ENCODE results near the gene RPL31. TPM values are rescaled to one million over a fixed set of nuclear protein-coding genes. Genes with fewer than 3 reads are reported as not detected.

RPL31 gene
- total and polyA plus RNA-seq, 9 of the 15 experiments (the other 6 are each of a cell fraction or from before 2014, with no cell fraction given), result 1,176 to 6,037 (median 2,997) TPM

DNA sequence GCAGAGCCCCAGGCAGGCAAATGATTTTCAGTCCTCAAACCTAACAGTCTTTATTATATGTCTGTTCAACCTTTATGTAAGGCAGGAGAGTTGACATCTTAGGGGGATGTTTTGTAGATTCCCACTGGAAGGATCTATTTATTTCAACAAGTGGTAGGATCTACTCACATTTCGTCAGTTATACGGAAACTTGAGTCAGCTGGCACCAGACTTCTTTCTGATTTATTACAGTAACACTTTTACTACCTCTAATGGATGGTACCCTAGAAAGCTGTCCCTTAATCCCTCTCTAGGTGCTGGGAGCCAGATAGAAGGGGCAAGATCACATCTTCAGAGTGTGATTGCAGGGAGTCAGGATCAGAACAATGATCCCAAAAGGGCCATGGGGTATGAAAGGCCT is 2.1 kb upstream of the RPL31 start:
- H3K36me3 ChIP-seq (ENCODE audit: control insufficient read depth, insufficient read depth, low read length), result peaks cover 26% of the 10 kb centered on the region
- H3K27me3 ChIP-seq (ENCODE audit: control insufficient read depth in 2 of 2, insufficient read depth in 2 of 2, low read length in 2 of 2), result peaks cover 3 to 14% of the 10 kb centered on the region in 2 experiments; a peak in 2 of 5 replicates
- no peaks in the 10 kb centered on the region for H3K9me1 ChIP-seq (ENCODE audit: control insufficient read depth, insufficient read depth, low read length)
- peaks cover 14 to 18% of the 10 kb centered on the region in 2 experiments; a peak in 4 of 5 replicates for H3K4me1 ChIP-seq (replicated peaks in 1 of 2; ENCODE audit: control insufficient read depth in 2 of 2, insufficient read depth in 2 of 2, low read length in 2 of 2)
- CTCF ChIA-PET (ENCODE audit: low intra/inter-chr PET ratio), result no interaction called here
- no peak overlapping the region for H3K9ac ChIP-seq (ENCODE audit: insufficient read depth in 1 of 2, low read depth in 2 of 2, low read length in 2 of 2)
- intact Hi-C loops (cut with micrococcal nuclease), result no loop called here
- no peak for ATAC-seq
- no TSS peak for BruUV-seq (replicated peaks)
- no peak for TF ChIP-seq RBM25 (IDR thresholded peaks at IDR 0.05; ENCODE audit: low read depth, low read length, severe bottlenecking)
- TF ChIP-seq HNRNPUL1 (IDR thresholded peaks at IDR 0.05; ENCODE audit: low read length), result no peak
- no peak for TF ChIP-seq POLR2B (IDR thresholded peaks at IDR 0.05; ENCODE audit: low read depth, partially characterized antibody)
- TF ChIP-seq, protein P1, sequence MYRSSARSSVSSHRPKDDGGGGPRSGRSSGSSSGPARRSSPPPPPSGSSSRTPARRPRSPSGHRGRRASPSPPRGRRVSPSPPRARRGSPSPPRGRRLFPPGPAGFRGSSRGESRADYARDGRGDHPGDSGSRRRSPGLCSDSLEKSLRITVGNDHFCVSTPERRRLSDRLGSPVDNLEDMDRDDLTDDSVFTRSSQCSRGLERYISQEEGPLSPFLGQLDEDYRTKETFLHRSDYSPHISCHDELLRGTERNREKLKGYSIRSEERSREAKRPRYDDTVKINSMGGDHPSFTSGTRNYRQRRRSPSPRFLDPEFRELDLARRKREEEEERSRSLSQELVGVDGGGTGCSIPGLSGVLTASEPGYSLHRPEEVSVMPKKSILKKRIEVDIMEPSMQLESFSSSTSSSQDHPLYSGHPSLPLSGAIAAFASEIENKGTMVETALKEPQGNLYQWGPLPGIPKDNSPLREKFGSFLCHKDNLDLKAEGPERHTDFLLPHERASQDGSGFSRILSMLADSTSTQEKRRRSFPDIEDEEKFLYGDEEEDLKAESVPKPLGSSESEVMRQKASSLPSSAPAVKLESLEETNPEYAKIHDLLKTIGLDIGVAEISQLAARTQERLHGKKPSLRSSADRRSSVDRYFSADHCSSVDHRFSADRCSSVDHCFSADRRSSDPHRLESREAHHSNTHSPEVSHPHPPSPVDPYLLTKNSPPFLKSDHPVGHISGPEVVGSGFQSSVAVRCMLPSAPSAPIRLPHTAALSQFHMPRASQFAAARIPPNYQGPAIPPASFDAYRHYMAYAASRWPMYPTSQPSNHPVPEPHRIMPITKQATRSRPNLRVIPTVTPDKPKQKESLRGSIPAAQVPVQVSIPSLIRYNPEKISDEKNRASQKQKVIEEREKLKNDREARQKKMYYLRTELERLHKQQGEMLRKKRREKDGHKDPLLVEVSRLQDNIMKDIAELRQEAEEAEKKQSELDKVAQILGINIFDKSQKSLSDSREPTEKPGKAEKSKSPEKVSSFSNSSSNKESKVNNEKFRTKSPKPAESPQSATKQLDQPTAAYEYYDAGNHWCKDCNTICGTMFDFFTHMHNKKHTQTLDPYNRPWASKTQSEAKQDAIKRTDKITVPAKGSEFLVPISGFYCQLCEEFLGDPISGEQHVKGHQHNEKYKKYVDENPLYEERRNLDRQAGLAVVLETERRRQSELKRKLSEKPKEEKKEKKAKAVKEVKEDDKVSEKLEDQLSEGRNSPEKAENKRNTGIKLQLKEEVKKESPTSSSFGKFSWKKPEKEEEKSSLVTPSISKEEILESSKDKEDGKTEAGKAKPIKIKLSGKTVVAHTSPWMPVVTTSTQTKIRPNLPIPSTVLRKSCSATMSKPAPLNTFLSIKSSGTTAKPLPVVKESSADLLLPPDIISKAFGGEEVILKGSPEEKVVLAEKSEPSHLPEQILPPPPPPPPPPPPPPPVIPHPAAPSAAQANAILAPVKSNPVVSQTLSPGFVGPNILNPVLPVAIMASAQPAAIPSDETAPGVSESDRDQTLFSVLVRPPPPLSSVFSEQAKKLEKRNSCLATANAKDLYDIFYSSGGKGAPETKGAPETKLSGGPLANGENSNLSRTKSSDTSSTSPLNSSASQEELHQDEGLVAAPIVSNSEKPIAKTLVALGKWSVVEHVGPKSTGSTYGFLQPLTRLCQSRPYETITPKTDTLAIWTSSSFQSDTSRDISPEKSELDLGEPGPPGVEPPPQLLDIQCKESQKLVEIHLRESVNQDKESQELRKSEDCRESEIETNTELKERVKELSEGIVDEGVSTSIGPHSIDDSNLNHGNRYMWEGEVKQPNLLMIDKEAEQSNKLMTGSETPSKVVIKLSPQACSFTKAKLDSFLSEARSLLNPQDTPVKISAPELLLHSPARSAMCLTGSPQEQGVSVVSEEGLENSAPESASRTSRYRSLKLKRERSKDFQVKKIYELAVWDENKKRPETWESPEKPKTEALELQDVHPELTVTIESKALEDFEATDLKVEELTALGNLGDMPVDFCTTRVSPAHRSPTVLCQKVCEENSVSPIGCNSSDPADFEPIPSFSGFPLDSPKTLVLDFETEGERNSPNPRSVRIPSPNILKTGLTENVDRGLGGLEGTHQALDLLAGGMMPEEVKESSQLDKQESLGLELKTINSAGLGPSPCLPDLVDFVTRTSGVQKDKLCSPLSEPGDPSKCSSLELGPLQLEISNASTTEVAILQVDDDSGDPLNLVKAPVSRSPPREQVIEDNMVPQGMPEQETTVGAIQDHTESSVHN (IDR thresholded peaks at IDR 0.05; ENCODE audit: borderline replicate concordance in 1 of 2, low read depth in 1 of 2), result no peak
- no peak for TF ChIP-seq GTF2F1 (IDR thresholded peaks at IDR 0.05; ENCODE audit: low read depth, low read length)
- TF ChIP-seq POLR3G (IDR thresholded peaks at IDR 0.05; ENCODE audit: extremely low read depth, insufficient read length, insufficient replicate concordance), result no peak
- no peak for TF ChIP-seq SMC3 (conservative IDR thresholded peaks at IDR 0.05; ENCODE audit: insufficient read depth, low read depth, low read length)
- TF ChIP-seq ZNF121 (CRISPR knock-in tag; conservative IDR thresholded peaks at IDR 0.05), result no peak
- no peak for TF ChIP-seq CREB1 (IDR thresholded peaks at IDR 0.05)
- TF ChIP-seq CREB1 (CRISPR knock-in tag; IDR thresholded peaks at IDR 0.05), result no peak
- no peak for TF ChIP-seq DDX20 (tag; IDR thresholded peaks at IDR 0.05; ENCODE audit: low read depth)
- TF ChIP-seq ZNF778 (CRISPR knock-in tag; IDR thresholded peaks at IDR 0.05), result no peak
- TF ChIP-seq PCBP1 (IDR thresholded peaks at IDR 0.05; ENCODE audit: low read depth, low read length, poor library complexity, severe bottlenecking), result no peak
- TF ChIP-seq ETV6 (IDR thresholded peaks at IDR 0.05; ENCODE audit: borderline replicate concordance in 1 of 2, low read depth in 2 of 2, low read length in 1 of 2), result no peak
- TF ChIP-seq ETV6 (CRISPR knock-in tag; IDR thresholded peaks at IDR 0.05; ENCODE audit: borderline replicate concordance), result no peak
- no peak for TF ChIP-seq TCF7L2 (IDR thresholded peaks at IDR 0.05; ENCODE audit: low read depth, low read length)
- no peak for TF ChIP-seq SAFB (IDR thresholded peaks at IDR 0.05; ENCODE audit: borderline replicate concordance, low read depth, low read length)
- H3K9me3 ChIP-seq (replicated peaks; ENCODE audit: control insufficient read depth, insufficient read depth, low read depth, low read length), result no peaks in the 10 kb centered on the region
- no peak overlapping the region for H3K4me3 ChIP-seq
- peaks cover 30% of the 10 kb centered on the region for H3K79me2 ChIP-seq (ENCODE audit: control insufficient read depth, insufficient read depth, low read length)
- in situ Hi-C loops (cut with MboI), result loop anchor here (10.0 kb wide), 1 partner anchor 385 kb away; no protein-coding TSS in a partner anchor
- POLR2A ChIA-PET, result no interaction called here
- no peak for FAIRE-seq
- no peak overlapping the region for H3K27ac ChIP-seq (ENCODE audit: extremely low read depth, low read depth, low read length)
- H2AFZ ChIP-seq (ENCODE audit: low read depth, low read length), result no peak overlapping the region
- WGBS (ENCODE audit: insufficient coverage, low coverage, missing lambda C conversion rate), result 86% methylated on average over 2 of the region's 2 CpGs
- H3K4me2 ChIP-seq (ENCODE audit: insufficient read depth, low read length), result no peak overlapping the region
- peaks cover 17% of the 10 kb centered on the region; the same call in 1 of the 2 replicates for H4K20me1 ChIP-seq (replicated peaks; ENCODE audit: control insufficient read depth, insufficient read depth, low read length)
- DNase-seq (ENCODE audit: extremely low read depth in 1 of 4, low spot score in 3 of 4), result no peak
